ENCODE measurements around the gene TSHR. TPM values are rescaled to one million over a fixed set of nuclear protein-coding genes. Genes with fewer than 3 reads are reported as not detected.

TSHR gene
- total RNA-seq, 4 donors from 2014 or later = 0.62 to 0.73 TPM; not detected in 2

GRCh38 chr14:81153187-81153586 lies 197.8 kb downstream of the TSHR start:
- H3K36me3 ChIP-seq = no peaks in the 10 kb centered on the region
- intact Hi-C loops (cut with DNase I; ENCODE audit: low total_unique reads) = no loop called here
- no peak overlapping the region for H3K4me3 ChIP-seq
- no peak overlapping the region for H3K27ac ChIP-seq
- H3K9me3 ChIP-seq = no peaks in the 10 kb centered on the region
- no peaks in the 10 kb centered on the region for H3K4me1 ChIP-seq
- no peaks in the 10 kb centered on the region for H3K27me3 ChIP-seq
- TF ChIP-seq CTCF (IDR thresholded peaks at IDR 0.05) (no peak), POLR2A (IDR thresholded peaks at IDR 0.05) (no peak)
- no peak for DNase-seq

GRCh38 chr14:81157431-81157830 lies 202.0 kb downstream of the TSHR start:
- intact Hi-C loops (cut with DNase I; ENCODE audit: low total_unique reads) = no loop called here
- no peaks in the 10 kb centered on the region for H3K9me3 ChIP-seq

GRCh38 chr14:81161088-81161487 lies 205.7 kb downstream of the TSHR start:
- no peak overlapping the region for H3K27ac ChIP-seq
- intact Hi-C loops (cut with DNase I; ENCODE audit: low total_unique reads) = no loop called here
- no peaks in the 10 kb centered on the region for H3K27me3 ChIP-seq
- H3K4me1 ChIP-seq = no peaks in the 10 kb centered on the region
- no peak for DNase-seq
- TF ChIP-seq POLR2A (IDR thresholded peaks at IDR 0.05) (no peak), CTCF (IDR thresholded peaks at IDR 0.05) (no peak)
- H3K36me3 ChIP-seq = no peaks in the 10 kb centered on the region
- no peak overlapping the region for H3K4me3 ChIP-seq
- H3K9me3 ChIP-seq = no peaks in the 10 kb centered on the region

More at GRCh38 chr14:81157431-81157830, 202.0 kb downstream of the TSHR start:
- H3K36me3 ChIP-seq = no peaks in the 10 kb centered on the region
- H3K27me3 ChIP-seq = no peaks in the 10 kb centered on the region
- no peak for DNase-seq
- no peak overlapping the region for H3K27ac ChIP-seq
- no peak for TF ChIP-seq CTCF (IDR thresholded peaks at IDR 0.05)
- TF ChIP-seq POLR2A (IDR thresholded peaks at IDR 0.05) = no peak
- no peak overlapping the region for H3K4me3 ChIP-seq
- no peaks in the 10 kb centered on the region for H3K4me1 ChIP-seq

GRCh38 chr14:81161749-81162148 lies 206.3 kb downstream of the TSHR start:
- Histone ChIP-seq H3K4me1 (no peaks in the 10 kb centered on the region), H3K4me3 (no peak overlapping the region), H3K36me3 (no peaks in the 10 kb centered on the region), H3K27me3 (no peaks in the 10 kb centered on the region), H3K27ac (no peak overlapping the region), H3K9me3 (no peaks in the 10 kb centered on the region)
- no peak for TF ChIP-seq POLR2A (IDR thresholded peaks at IDR 0.05)
- no peak for TF ChIP-seq CTCF (IDR thresholded peaks at IDR 0.05)
- intact Hi-C loops (cut with DNase I; ENCODE audit: low total_unique reads) = no loop called here
- DNase-seq = no peak

GRCh38 chr14:81162941-81163340 lies 207.5 kb downstream of the TSHR start:
- H3K36me3 ChIP-seq = no peaks in the 10 kb centered on the region
- no peak for DNase-seq
- H3K9me3 ChIP-seq = no peaks in the 10 kb centered on the region
- H3K4me3 ChIP-seq = no peak overlapping the region
- intact Hi-C loops (cut with DNase I; ENCODE audit: low total_unique reads) = no loop called here
- TF ChIP-seq POLR2A (IDR thresholded peaks at IDR 0.05) = no peak
- TF ChIP-seq CTCF (IDR thresholded peaks at IDR 0.05) = no peak
- peak overlapping the region in 1 of 2 donors; percentile 62 for H3K27ac ChIP-seq
- H3K4me1 ChIP-seq = no peaks in the 10 kb centered on the region
- H3K27me3 ChIP-seq = no peaks in the 10 kb centered on the region
